RWPE1 (cell line): ENCODE data around the gene LINC01488.

ENCODE experiments used
- CTCF ChIA-PET: fragments of 350-600 bp; sonication (Branson Sonifier 250); formaldehyde crosslinking; extraction: SDS; loops from one replicate; lab custom pipeline; 2021; lab: Yijun Ruan, JAX
- POLR2A ChIA-PET: fragments of 400-600 bp; formaldehyde crosslinking; extraction: SDS; loops from one replicate; lab custom pipeline; 2020; ENCODE audit warnings: antibody characterized with exemption; ENCODE audit not compliant: low non-redundant PET; lab: Yijun Ruan, JAX
- DNase-seq: peaks from one replicate; pipeline ENCODE4 v3.0.0; 2012; ENCODE audit warnings: low spot score
- H3K27ac ChIP-seq: fragments of 450-650 bp; 2 replicates; pipeline ENCODE4 v1.5.1; 2017
- CTCF ChIP-seq: fragments of 450-650 bp; conservative IDR thresholded peaks from 2 replicates; pipeline ENCODE4 v1.5.1; 2017; ENCODE audit warnings: low read depth, mild to moderate bottlenecking

The LINC01488 gene

GRCh38 chr11:69462106-69462951, 19.1 kb upstream of the LINC01488 start:
- DNase-seq = no peak
- TF ChIP-seq CTCF = no peak
- POLR2A ChIA-PET = no interaction called here
- CTCF ChIA-PET = no interaction called here
- peak overlapping the region; percentile 55 for H3K27ac ChIP-seq

- ChIA-PET CTCF (no interaction called here), POLR2A (no interaction called here)
- peak overlapping the region; percentile 55 for H3K27ac ChIP-seq
- DNase-seq = no peak
- TF ChIP-seq CTCF = no peak
Observed at GRCh38 chr11:69463181-69463994, 18.1 kb upstream of the LINC01488 start.

DNA sequence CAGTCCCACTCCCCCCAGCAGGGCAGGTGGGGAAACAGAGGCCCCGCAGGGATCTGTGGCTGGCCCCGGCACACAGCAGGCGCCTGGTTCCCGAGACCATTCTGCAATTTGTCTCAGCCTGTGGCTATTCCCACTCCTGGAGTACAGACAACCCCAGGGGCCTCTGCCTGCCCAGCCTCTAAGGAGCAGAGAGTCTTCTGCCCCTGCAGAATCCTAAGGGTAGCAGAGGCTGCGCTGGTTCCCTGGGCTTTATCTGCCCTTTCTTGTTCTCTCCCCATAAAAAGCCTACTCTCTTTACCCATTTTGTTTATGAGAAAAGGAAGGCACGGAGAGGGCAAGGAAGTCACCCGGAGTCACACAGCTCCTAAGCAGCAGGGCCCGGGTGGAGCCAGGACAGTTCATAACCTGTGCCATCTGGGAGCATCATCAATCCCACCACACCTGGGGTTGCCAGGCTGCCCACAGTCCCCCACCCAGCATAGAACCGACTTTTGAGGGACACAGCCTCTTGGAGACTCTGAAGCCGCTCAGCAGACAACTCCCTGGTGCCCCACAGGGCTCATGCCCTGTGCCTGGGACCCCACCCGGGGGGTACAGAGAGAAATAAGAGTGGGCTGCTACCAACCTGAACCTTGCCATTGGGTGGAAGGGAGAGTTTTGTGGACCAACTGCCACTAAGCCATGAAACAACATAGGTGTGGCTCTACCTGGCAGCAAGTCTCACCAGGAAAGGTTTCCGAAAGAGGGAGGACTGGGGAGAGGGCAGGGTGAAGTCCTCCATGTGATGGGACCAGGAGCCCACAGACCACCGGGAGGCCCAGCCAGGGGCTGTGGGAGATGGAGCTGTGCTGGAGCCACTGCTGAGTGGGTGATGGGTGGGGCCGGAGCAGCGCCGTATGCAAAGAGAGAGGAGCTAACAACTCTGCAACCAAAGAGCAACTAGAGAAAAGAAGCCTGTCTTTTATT, 17.2 kb upstream of the LINC01488 start:
- CTCF ChIA-PET = no interaction called here
- H3K27ac ChIP-seq = peak overlapping the region; percentile 55
- TF ChIP-seq CTCF = no peak
- DNase-seq = no peak
- POLR2A ChIA-PET = no interaction called here

- POLR2A ChIA-PET = no interaction called here
- CTCF ChIA-PET = no interaction called here
- no peak for TF ChIP-seq CTCF
- no peak for DNase-seq
- H3K27ac ChIP-seq = peak overlapping the region; percentile 27
Observed at GRCh38 chr11:69465236-69466000, 16.0 kb upstream of the LINC01488 start.

GRCh38 chr11:69466039-69466438, 15.4 kb upstream of the LINC01488 start:
- peak overlapping the region; percentile 27; the same call in 1 of the 2 replicates for H3K27ac ChIP-seq
- no peak for TF ChIP-seq CTCF
- CTCF ChIA-PET = interaction anchor here (0.6 kb wide), 1 partner anchor 227 kb away, joined by 3 read pairs; no protein-coding TSS in a partner anchor
- POLR2A ChIA-PET = no interaction called here
- DNase-seq = no peak
